ENCODE results near the gene FBXL20.

DNA sequence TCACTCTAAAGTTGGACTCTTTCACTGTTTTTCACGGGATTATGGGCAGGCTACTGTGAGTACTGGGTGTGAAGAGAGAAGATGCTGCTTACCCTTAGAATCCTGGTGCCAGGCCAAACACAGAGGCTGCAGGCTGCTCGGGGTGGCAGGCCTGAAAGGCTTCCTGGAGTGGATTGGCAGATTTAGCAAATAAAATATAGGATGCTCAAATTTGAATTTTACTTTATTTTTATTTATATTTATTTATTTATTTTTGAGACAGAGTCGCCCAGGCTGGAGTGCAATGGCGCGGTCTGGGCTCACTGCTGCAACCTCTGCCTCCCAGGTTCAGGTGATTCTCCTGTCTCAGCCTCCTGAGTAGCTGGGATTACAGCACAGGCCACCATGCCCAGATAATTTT is 160.8 kb downstream of the FBXL20 start:
- TF ChIP-seq POLR2AphosphoS5 (IDR thresholded peaks at IDR 0.05; ENCODE audit: low read depth, low read length) (no peak), TAF1 (IDR thresholded peaks at IDR 0.05; ENCODE audit: borderline replicate concordance, insufficient read depth, low read length) (no peak)
- TF ChIP-seq, protein P1, sequence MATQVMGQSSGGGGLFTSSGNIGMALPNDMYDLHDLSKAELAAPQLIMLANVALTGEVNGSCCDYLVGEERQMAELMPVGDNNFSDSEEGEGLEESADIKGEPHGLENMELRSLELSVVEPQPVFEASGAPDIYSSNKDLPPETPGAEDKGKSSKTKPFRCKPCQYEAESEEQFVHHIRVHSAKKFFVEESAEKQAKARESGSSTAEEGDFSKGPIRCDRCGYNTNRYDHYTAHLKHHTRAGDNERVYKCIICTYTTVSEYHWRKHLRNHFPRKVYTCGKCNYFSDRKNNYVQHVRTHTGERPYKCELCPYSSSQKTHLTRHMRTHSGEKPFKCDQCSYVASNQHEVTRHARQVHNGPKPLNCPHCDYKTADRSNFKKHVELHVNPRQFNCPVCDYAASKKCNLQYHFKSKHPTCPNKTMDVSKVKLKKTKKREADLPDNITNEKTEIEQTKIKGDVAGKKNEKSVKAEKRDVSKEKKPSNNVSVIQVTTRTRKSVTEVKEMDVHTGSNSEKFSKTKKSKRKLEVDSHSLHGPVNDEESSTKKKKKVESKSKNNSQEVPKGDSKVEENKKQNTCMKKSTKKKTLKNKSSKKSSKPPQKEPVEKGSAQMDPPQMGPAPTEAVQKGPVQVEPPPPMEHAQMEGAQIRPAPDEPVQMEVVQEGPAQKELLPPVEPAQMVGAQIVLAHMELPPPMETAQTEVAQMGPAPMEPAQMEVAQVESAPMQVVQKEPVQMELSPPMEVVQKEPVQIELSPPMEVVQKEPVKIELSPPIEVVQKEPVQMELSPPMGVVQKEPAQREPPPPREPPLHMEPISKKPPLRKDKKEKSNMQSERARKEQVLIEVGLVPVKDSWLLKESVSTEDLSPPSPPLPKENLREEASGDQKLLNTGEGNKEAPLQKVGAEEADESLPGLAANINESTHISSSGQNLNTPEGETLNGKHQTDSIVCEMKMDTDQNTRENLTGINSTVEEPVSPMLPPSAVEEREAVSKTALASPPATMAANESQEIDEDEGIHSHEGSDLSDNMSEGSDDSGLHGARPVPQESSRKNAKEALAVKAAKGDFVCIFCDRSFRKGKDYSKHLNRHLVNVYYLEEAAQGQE (IDR thresholded peaks at IDR 0.05; ENCODE audit: insufficient read depth in 1 of 2, low read depth in 2 of 2, low read length in 2 of 2): no peak

Measured in PFSK-1 (cell line).